Cardiac septum (tissue), 1 donor: Measurements from ENCODE around the gene ZSCAN30. TPM values are rescaled to one million over a fixed set of nuclear protein-coding genes. Genes with fewer than 3 reads are reported as not detected.

Source experiments
- DNase-seq: peaks from one replicate; pipeline ENCODE4 v3.0.0-alpha.2; 2020; ENCODE audit warnings: low spot score
- intact Hi-C: fragments of 100-400 bp; cut with DNase I; formaldehyde crosslinking; loops from one replicate; pipeline ENCODE4 v1.14.0; 2022
- long read RNA-seq: library from polyadenylated mRNA; unstranded; transcript quantifications from one replicate; pipeline ENCODE4 v2.0.0, GENCODE V29; 2021
- total RNA-seq: library from RNA; stranded (reverse); fragmentation: NEBNext Ultra II Directional; extraction: Animal tissue kit (Norgen Biotek cat#: 25700); gene quantifications from one replicate; pipeline ENCODE4 v1.2.1, GENCODE V29; 2021
- donor health status: DM: no; HTN: no; CAD: no.

Gene ZSCAN30
- 18.6 TPM for total RNA-seq
- long read RNA-seq, full-length matches to known transcripts = 6 of 14 reads
- long read RNA-seq, partial matches to known transcripts = 1 of 14 reads
- long read RNA-seq, other reads (novel, unspliced or antisense) = 7 of 14 reads

DNA sequence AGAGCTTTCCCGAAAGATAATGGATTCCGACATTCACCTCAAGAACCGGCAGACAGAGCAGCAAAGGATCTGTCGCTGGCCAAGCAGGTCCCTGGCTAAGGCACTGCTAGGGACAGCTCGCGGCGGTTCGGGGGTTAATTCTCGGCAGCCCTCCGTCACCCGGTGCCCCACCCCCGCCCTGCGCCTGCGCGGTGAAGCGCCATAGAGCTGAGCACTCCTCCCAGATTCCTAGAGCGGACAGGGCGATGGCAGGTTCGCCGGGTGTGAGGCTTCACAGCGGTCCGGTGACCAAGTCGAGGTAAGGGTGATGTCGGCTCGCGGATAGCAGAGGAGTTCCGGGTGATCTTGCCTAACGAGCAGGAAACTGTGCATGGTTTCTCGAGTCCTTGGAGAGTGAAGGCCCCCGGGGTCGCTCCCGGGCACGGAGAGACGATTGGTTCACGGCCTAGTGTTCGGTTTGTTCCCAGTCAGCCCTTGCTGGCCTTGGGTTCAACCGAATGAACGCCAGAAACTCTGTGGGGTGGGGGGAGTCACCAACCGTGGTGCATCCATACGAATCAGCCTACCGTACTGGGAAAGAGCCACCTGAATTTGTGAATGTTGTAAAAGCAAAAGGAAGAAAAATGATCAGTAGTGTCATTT is at the start of gene ZSCAN30:
Gene ZSCAN30, minus strand, starts transcription at position 136 of the 642 bp plus-strand sequence. CDS start 25,877 bp downstream, outside the sequence.
- DNase-seq = peak; percentile 98
- intact Hi-C loops = loop anchor here (1.0 to 5.0 kb wide), 3 partner anchors 23 to 52 kb away; partner anchors contain the start of genes ZNF24 and ZNF397

DNA sequence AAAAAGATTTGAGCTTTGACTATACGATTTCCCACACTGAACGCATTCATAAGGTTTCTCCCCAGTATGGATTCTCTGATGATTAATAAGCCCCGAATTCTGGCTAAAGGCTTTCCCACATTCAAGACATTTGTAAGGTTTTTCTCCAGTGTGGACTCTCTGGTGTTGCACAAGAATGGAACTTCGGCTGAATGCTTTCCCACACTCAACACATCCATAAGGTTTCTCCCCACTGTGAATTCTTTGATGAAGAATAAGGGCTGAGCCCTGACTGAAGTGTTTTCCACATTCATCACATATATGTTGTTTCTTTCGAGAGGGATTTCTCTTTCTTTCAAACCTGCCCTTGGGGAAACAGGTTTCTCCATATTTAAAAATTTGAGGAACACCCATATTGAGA is 47.3 kb upstream of the ZSCAN30 start:
- DNase-seq = no peak
- intact Hi-C loops = no loop called here

DNA sequence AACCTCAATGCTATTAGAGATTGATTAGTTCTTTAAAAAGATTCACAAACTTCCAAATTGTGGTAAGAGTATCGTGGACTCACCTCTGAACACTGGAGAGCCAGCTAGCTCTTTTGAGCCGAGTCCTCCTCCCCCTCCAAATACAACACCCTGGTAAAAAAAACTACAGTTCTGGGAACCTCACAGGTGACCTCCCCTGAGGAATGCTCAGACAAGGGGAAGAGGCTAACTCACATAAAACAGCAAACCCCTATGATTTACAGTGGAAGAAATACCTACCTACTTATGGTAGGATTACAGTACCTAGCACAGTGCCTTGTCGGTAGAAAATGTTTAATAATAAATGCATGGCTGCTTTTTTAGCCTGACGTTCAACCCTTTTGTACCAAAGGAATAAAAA is 45.8 kb upstream of the ZSCAN30 start:
- intact Hi-C loops = no loop called here
- no peak for DNase-seq

DNA sequence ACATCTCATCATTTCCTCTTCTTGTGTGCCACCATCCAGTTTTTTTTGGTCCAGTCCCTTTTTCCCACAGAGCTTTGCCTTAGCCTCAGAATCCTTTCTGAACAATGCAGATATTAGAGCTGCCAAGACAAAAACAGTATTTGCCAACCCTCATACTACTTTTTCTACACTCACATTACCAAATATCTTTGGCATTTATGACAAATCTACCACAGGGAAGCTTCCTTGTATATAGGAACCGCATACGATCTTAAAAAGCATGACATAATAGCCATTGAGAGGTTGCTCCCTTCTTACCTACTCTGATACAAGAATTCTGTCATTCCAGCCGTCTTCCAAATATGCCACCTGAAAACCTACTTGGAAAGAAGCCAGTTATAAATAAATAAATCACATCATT is 44.8 kb upstream of the ZSCAN30 start:
- DNase-seq = no peak
- intact Hi-C loops = no loop called here

DNA sequence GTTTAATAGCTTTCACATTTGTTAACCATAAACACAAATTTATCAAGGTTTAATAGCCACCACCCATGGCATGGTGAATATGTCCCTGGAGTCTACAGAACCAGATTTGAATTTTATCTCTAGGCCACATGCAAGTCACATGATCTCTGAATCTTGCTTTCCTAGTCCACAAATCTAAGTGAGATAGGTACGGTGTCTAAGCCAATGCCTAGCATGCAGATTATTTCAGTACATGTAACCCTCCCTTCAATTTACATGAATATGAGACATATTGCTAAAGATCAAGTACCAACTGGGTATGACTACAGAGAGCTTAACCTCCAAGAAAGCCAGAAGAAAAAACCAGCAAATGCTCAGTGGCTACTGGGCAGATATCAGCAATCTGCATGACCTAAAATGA is 44.2 kb upstream of the ZSCAN30 start:
- intact Hi-C loops = no loop called here
- no peak for DNase-seq

DNA sequence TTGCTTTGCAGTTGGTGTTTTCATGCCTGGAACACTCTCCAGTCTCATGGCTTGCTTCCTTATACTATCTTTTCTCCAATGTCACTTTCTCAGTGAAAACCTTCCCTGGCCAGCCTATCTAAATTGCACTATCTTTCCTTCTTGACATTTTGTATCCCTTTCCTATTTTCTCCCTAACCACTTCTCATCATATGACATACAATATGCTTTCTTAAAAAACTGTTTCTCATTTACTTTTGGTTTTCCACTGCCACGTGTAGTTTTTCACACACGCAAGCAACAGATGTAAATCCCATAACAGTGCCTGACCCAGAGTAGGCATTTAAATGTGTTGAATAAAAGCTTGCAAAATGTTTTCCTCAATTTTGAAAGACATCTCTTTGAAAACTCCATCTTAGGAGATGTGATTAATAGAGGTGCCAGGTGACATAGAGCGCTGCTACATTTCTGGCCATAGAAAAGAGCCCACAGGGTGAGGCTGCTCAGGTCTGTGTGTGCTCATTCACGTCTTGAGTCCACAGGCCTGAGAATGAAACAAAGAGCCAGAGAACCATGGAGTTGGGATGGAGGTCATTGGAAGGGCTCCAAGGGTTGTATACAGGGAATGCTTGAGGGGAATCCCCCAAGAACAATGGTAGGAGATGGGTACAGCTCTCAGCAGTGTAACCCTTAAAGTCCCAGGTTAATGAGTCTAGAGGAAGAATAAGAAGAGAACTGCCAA is 41.5 kb upstream of the ZSCAN30 start:
- intact Hi-C loops = no loop called here
- DNase-seq = no peak

DNA sequence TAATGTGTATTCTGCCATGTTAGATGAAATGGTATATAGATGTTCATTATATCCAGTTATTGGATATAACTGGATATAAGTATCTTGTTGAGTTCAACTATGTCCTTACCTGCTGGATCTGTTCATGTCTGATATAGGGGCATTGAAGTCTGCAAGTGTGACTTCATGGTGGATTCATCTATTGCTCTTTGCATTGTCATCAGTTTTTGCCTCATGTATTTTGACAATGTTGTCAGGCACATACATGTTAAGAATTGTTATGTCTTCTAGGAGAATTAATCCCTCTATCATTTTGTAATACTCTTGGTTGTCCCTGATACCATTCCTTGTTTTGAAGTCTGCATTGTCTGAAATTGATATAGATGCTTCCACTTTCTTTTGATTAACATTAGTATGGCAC is 38.8 kb upstream of the ZSCAN30 start:
- intact Hi-C loops = no loop called here
- DNase-seq = no peak

DNA sequence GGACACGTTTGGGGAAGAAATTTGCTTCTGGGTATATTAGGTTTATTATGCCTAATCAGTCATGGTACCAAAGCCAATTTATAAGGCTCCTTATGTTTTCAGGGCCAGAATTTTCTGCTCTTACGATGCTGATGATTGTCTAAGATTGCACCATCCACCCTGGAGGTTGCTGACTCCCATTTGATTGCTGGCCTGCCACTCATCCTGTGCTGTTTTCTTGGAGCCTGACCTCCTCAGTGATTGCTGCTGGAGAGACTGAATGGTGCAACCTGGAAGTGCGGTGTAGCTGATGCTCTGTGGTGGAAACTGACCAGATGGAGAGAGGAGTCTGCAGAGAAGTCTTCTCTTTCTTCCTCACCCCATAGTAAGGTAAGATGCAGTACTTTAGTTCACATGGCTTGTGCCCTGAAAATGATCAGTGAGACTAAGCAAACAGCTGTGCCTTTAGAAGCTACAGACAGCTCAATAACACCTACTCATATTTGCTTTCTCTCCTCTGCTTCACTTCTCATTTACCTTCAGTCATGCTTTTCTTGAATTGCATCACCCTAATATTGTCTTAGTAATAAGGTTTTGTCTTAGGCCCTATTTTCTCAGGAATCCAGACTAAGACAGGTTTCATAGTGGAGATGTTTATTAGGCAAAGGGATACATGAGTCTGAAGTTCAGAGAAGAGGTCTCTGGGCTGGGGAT is 36.8 kb upstream of the ZSCAN30 start:
- intact Hi-C loops = no loop called here
- no peak for DNase-seq

DNA sequence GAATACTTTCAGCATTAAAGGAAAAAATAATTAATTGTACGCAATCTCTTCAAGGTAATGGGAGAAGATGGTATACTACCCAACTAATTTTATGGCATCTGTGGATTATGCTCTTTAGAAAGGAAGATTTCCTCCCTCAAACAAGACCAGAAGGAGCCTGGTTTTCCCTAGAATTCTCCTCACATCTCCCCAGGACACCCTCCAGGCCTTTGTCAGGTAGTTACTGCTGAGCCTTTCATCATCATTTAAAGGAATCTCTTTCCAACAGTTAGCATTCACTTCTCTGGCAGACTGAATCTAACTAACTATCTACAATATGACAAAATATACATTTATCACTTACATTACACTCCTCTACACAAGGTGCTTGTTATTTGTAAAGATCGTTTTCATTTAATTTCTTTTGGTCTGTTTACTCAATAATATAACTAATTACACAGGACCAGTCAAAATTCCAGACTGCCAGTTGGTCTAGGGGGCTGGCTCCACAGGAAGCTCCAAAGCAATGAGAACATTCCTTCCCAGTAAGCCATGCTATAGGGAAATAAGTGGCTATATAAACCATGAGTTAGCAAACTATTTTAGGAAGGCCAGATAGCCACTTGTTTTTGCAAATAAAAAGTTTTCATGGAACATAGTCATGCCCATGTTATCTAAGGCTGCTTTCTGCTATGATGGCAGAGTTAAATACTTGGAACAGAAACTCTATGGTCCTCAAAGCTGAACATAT is 35.1 kb upstream of the ZSCAN30 start:
- intact Hi-C loops = no loop called here
- DNase-seq = no peak

DNA sequence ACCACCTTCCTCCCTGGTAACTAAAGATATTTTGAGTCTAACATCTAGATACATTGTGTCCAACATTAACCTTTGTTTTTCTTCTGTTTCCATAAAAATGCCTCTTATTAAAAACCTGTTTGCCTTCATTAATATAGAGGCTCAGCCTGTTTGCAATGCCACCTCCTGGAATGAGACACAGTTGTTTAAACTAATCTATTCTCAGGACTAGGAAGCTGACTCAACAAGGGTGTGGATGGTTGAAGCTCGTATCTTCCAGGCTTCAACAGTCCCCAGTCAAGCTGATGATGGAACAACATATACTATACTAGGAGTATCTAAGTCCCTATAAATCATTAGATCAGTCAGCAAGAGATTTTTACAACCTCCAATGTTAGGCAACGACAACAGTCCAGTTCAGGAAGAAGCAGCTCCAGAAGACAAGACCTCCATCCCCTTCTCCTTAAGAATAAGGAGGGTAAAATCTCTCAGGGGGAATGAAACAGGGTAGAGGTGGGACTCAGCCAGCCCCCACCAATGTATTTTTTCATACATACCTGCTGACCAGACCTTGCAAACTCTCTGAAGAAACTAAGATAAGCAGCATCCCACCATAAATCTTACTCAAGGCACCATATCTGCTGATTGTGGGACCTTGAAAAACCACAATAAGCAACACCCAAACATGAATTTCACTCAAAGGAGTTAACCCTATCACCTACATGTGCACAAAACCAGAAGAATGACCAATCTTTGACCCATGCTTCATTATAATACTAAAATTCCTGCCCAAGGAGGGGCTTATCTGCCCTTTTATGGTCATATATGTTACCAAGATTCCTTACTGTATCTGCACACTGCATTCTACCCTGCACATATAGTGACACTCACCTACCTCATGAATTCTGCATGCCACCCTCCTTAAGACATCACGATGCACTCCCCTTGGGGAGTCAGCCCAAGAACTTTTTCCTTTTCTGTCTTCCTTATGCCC is 32.7 kb upstream of the ZSCAN30 start:
- intact Hi-C loops = no loop called here
- no peak for DNase-seq

DNA sequence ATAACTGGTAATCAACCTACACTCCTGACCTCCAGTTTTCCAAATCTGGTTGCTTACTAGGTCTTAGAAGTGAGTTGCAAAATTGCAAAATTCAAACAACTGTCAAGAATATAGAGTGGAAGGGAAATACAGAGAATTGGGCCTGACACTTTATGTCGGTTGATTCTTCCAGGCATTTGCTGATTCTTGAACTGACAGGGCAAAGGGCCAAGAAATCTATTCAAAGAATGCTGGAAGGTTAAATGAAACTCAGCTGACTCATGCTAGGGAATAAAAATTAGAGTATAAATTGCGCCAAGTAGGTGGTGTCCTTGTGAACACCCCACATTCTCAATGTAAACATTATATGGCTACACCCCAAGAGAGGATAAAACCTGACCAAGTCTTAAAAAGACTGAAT is 21.5 kb upstream of the ZSCAN30 start:
- intact Hi-C loops = no loop called here
- DNase-seq = no peak

DNA sequence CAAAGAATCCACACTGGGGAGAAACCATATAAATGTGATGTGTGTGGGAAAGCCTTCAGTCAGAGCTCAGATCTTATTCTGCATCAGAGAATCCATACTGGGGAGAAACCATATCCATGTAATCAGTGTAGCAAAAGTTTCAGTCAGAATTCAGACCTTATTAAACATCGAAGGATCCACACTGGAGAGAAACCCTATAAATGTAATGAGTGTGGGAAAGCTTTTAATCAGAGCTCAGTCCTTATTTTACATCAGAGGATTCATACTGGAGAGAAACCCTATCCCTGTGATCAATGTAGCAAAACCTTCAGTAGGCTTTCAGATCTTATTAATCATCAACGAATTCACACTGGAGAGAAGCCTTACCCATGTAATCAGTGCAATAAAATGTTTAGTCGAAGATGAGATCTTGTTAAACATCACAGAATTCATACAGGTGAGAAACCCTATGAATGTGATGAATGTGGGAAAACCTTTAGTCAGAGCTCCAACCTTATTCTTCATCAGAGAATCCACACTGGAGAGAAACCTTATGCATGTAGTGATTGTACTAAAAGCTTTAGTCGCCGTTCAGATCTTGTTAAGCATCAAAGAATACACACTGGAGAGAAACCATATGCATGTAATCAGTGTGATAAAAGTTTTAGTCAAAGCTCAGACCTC is 16.7 kb upstream of the ZSCAN30 start:
- no peak for DNase-seq
- intact Hi-C loops = no loop called here

DNA sequence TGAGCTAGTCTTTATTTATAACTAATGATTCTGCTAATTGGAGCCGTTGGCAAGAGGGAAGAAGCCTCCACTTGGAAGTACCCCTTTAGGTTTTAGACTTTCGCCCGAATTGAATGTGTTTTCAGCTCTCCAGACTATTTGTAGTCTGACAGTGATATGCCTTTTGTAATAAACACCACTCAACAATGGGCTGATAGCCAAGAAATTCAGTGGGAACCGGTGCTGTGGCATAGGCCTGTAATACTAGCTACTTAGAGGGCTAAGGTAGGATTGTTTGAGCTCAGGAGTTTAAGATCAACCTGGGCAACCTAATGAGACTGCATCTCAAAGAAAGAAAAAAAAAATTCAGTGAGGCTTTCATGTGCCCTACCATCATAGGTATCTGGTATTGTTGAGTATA is 13.6 kb upstream of the ZSCAN30 start:
- DNase-seq = no peak
- intact Hi-C loops = no loop called here

DNA sequence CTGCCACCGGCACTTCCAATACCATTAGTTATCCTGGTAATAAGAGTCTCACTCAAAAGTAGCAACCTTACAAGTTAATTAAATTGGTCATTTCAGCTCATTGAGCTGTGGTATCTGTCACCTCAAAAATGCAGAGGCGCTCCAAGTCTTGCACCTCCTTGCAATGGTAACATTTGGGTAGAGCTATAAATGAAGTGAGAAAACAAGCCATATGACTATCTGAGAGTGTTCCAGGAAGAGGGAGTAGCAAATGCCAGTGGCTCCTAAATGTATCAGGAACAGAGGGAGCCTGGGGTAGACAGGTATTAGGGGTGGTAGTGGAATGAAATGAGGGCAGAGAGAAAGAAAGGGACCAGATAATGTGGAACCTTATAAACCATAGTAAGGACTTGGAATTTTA is 6.0 kb upstream of the ZSCAN30 start:
- intact Hi-C loops = no loop called here
- no peak for DNase-seq

DNA sequence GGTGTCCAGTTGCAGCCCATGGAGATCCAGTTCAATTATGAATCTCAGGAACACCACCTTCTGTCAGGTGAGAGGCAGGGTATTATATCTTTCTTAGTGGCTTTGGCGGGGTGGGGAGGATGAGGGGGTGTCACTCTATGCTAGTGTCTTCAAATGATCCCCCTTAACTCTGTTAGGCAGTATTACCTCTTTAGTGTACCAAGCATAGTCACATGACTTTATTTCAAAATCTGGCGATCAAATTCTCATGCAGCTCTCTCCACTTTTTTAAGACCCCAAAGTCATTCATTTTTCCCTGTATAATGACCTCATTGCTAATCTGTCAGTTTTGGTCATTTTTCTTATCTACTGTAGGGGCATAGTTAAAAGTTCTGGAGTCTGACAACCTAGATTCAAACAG is 1.1 kb upstream of the ZSCAN30 start:
- no peak for DNase-seq
- intact Hi-C loops = loop anchor here (2.0 to 5.0 kb wide), 2 partner anchors 50 to 51 kb away; partner anchors contain the start of genes ZNF24 and ZNF397

DNA sequence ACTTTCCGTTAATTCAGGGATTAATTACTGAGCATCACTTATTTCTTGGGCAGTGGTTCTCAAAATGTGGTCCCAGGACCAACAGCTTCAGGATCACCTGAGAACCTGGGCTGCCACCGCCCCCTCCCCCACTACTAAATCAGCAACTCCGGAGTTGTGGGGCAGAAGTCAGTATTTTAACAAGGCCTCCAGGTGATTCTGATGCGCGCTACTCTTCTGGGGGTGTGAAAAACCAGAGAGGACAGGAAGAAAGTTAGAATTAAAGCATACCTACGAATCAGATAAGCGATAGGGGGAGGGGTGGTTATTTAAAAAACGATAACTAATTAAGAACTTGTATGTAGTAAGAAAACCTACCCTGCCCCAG is 319 bp downstream of the ZSCAN30 start:
- no peak for DNase-seq
- intact Hi-C loops = loop anchor here (1.0 to 5.0 kb wide), 3 partner anchors 22 to 53 kb away; partner anchors contain the start of genes ZNF24 and ZNF397

DNA sequence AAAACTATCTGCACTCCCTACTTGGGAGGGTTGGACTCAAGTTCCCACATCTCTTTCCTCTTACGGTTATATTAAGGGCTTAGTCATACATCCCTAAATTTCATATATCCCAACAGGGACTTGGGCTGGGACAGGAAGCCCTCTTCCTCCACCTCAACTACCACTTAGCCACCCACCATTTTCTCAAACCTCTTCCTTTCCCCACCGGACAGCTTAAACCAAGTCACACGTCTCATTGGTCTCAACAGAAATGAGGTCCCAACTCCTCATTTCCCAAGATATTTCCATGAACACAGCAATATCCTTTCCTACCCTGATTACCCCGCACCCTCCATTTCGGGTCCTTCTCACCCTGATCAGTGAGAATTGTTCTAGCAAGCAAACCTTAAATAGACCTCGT is 736 bp downstream of the ZSCAN30 start:
- intact Hi-C loops = no loop called here
- no peak for DNase-seq

DNA sequence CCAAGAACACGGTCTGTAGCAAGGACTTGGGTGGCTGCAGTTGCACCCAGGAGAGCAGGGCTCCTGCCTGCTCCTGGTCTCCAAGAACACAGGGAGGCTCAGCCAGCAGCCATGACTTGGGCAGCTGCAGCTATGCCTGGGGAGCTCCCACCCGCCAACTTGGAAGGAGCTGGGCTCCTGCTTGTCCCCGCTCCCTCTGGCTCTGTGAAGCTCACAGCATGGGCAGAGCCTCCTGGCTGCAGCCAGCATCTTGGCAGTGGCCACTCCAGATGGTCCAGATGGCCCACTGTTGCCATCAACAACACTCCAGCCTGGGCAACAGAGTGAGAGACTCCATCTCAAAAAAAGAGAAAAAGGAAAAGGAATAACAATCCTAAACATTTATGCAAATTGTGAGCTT is 5.2 kb downstream of the ZSCAN30 start:
- no peak for DNase-seq
- intact Hi-C loops = no loop called here
